NCI-H2227 treated with DMSO at 0.1 percent for 48 hours (cell line): ENCODE measurements around the gene CFAP52.
"Not testable (repeated sequence)": the region's sequence is repeated elsewhere in the genome, so short reads cannot be mapped to it uniquely, and the experiment has no call there.

Experiments used
- DNase-seq: peaks from one replicate; lab custom pipeline; 2025; lab: John Stamatoyannopoulos, UW

Gene CFAP52

DNA sequence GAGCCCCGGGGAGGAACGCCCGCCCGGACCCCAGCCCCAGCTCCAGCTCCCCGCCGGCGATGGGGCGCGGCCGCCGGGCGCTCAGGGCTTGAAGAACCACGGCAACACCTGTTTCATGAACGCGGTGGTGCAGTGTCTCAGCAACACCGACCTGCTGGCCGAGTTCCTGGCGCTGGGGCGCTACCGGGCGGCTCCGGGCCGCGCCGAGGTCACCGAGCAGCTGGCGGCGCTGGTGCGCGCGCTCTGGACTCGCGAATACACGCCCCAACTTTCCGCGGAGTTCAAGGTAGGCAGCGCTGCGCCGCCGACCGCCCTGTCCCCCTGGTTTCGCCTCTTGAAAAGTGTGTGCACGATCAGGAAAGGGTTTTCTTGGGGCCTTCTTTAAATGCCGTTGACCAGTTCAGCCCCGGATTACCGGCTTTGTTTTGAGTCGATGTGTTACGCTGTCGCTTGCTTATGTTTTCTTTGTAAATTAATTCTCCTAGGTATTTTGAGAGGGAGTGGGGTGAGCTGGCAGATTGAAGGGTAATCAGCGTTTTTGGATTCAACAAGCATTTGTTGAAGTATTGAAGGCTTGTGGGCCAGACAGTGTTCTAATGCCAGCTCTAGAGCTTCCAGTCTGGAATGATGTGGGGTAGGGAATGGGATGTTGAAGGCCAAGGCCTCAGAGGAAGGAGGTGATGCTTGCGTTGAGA is 69.6 kb downstream of the CFAP52 start:
- no peak for DNase-seq

DNA sequence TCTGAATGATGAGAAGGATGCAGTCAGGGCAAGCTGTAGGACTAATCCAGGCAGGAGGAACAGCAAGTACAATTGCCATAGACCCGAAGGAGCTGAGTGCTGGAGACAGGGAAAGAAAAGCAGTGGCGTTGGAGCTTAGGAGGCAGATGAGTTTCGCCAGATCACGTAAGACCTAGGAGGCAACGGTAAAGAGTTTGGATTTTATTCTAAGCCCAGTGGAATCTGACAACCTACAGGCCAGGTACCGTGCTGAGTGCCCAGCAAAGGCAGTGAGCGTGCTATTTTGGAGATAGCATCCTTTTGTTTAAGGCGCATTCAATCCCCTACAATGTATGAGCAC is 70.1 kb downstream of the CFAP52 start:
- no peak for DNase-seq

DNA sequence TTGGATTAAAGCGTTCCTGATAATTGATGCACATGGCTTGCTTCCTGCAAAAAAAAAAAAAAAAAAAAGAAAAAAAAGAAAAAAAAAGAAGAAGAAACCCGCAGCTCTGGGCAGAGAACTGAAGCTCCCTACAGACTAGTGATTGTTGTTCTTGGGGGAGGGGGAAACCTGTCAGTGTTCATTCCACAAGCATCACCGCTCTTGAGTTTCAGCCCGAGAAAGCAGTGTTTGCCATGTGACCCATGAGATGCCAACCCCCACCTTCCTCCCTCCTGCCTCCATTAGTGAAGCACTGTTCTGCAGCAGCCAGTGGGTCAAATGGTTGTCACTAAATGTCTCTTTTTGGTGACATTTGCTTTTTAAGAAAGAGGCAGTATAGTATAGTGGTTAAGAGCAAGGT is 70.6 kb downstream of the CFAP52 start:
- no peak for DNase-seq

DNA sequence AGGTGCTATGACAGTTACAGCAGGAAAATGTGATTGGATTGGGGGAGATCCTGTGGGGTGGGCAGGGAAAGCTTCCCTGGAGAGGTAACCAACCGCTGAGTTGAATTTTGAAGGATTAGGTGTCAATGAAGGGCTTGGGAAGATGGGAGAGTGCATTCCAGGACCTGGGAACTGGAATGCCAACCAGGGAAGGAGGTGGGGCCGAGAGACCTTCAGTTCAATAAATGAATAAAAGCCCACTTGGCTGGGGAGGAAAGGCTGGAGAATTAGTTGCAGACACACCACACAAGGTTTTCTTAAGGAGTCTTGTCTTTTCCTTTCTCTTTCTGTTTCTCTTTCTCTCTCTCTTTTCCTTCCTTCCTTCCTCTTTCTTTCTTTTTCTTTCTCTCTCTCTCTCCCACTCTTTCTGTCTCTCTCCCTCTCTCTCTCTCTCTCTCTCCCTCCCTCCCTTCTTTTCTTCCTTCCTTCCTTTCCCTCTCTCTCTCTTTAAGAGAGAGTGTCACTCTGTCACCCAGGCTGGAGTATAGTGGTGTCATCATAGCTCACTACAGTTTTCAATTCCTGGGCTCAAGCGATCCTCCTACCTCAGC is 72.2 kb downstream of the CFAP52 start:
- no peak for DNase-seq

DNA sequence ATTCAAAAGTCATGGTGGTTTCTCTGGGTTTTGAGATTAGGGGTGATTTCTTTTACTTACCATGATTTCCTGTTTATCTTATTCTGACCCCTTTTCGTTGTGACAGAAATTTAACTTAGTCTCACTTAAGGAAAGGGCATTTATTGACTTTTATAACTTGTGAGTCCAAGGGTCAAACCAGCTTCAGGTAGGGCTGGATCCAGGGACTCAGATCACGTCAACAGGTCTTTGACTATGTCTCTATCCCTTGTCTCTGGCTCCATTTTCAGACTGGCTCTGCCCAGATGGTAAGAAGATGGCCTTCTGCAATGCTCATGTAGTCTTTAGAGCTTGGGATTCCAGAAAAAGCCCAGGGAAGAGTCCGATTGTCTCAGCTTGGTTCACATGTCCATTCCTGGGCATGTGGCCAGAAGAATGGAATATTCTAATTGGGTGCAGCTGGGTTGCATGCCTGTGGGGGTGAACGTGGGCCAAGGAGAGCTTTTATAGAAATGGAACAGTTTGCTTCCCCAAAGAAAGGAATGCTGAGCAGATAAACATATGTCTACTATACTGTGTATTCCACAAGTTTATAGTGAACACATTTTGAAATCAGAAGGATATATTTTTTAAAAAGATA is 82.3 kb downstream of the CFAP52 start:
- DNase-seq: no peak

DNA sequence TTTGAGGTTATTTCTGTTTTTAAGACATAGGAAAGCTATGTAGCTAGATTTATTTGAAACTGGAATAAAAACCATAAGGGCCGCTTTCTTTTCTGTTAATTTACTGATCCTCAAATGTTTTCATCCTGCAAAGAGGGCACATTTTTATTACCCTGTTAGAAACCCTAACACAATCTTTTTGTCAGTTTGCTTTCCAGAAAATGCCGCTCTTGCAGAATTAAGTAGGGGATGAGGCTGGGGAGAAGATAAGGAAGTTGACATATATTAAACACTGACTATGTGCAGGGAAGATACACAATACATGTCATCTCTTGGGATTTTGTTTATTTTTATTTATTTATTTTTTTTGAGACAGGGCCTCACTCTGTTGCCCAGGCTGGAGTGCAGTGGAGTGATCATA is 84.6 kb downstream of the CFAP52 start:
- no peak for DNase-seq

DNA sequence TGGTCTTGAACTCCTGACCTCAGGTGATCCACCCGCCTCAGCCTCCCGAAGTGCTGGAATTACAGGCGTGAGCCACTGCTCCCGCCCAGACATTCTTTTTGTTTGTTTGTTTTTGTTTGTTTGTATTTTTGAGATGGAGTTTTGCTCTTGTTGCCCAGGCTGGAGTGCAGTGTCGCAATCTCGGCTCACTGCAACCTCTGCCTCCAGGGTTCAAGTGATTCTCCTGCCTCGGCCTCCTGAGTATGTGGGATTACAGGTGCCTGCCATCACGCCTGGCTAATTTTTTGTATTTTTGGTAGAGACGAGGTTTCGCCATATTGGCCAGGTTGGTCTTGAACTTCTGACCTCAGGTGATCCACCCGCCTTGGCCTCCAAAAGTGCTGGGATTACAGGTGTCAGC is 87.1 kb downstream of the CFAP52 start:
- DNase-seq: not testable (repeated sequence)

DNA sequence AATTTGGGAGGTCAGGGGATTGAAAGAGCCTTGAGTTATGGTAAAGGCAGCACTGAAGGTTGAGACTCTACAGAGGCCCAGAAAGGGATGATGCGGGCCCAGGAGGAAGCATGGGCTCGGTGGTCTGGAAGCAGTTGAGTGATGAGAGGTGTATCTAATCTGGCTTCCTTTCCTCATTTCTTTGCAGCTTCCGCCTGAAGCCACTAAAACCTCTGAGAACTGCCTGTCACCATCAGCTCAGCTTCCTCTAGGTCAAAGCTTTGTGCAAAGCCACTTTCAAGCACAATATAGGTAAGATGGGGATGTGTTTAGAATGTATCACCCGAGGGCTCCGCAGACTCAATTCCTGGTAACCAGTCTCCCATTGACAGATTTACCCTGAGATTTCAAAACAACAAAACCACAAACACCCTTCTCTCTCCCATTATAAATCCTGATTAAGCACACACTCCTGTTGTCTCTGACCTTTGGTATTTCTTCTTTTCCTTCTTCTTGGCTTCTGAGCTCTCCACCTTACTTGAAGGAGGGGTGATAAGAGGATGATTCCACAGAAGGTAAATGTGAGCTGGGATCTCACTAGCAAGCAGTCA is 90.1 kb downstream of the CFAP52 start:
- no peak for DNase-seq

DNA sequence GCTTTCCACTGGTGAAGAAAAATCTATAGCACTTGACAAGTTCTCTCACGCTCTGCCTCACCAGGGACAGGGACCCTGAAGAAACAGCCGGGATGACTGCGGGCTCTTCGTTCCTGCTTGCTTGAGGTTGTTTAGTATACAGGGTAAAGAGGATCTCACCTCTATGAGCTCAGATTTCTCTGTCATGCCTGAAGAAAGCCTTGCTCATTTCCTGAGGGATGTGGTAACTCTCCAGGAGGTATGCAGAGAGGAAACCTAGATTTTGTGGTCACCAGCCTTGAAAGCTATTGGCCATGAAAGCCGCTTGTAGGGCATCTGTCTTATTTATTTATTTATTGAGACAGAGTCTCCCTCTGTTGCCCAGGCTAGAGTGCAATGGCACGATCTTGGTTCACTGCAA is 92.1 kb downstream of the CFAP52 start:
- DNase-seq: no peak

DNA sequence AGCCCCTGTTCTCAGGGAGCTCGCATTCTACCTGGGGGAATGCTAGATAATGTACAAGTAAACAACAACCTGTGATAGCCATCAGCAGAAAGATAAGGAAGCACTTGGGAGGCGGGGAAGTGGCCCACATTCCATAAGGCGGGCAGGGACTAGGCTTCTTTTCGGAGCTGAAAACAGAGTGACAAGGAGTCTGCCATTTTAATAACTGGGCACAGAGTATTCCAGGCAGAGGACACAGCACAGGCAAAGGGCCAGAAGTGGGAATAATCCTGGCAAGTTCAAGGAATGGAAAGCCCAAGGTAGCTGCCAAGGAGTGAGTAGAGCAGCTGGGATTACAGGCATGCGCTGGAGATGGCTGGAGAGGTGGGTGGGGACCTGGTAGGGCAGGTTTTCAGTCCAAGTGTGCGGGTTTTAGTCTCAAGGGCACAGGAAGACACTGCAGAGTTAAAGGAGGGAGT is 93.1 kb downstream of the CFAP52 start:
- no peak for DNase-seq

DNA sequence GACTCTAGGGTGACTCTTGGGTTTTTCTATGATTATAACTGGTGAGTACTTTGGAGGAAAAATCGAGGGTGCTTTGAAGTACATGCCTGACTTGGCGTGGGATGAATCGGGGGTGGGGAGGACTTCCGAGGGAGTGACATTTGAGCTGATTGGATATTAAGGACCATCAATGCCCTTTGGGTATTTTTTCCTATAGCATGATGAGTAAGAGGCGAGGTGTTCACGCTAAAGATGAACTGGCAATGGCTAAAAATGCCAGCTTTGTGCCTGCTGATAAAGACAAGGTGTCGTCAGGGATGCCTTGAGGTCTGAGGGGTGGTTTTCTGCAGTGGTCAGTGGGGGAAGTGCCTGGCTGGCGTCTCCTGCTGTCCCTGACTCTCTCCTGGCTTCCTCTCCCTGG is 94.2 kb downstream of the CFAP52 start:
- DNase-seq: no peak

DNA sequence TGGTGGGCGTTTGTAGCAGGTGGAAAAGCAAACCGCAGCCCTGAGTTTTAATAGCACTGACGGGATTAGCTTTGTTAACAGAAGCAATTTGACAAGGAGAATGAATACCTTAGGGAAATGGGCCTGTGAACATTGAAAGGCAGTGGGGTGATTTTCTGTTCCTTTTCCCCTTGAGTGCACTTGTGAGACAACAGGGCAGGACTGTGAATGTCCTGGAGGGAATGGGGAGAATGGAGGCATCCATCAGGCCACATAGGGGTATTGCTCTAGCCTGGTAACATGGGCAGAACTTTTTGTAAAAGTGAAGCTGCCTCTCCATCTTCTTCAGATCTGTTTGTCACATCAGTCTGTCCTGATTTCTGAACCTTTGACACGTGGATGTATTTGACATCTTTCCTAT is 95.1 kb downstream of the CFAP52 start:
- DNase-seq: no peak

DNA sequence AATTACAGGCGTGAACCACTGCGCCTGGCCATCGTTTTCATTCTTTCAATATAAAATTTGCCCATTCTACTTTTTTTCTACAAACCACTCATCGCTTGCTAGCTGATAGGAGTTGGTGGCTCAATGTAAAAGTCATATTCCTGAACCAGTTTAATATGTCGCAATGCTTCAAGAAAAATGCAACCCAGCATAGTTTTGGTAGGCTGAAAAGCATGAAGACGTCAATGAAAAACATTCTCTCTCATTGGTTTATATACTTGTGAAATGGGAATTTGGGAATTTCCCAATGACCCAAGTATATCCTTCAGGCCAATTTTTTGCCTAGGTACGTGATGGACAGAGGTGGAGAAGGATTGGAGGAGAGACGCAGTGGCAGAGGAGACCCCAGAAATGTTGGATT is 95.8 kb downstream of the CFAP52 start:
- DNase-seq: no peak

DNA sequence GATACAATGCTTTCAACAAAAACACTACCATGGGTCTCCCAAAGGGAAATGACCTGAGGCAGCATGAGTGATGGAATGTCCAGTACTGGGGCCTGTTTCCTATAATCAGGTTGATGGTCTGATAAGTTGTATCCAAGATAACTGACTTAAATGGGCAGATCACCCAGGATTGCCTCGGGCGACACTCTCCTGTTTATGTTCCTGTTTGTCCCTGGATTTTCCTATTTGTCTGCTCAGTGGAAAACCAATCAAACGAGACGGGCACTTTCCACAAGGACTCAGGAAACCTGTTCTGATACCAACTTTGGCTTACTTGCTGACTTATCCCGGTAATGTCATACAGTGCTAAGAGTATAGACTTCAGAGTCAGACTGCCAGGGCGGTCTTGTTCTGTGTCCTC is 96.2 kb downstream of the CFAP52 start:
- DNase-seq: no peak

DNA sequence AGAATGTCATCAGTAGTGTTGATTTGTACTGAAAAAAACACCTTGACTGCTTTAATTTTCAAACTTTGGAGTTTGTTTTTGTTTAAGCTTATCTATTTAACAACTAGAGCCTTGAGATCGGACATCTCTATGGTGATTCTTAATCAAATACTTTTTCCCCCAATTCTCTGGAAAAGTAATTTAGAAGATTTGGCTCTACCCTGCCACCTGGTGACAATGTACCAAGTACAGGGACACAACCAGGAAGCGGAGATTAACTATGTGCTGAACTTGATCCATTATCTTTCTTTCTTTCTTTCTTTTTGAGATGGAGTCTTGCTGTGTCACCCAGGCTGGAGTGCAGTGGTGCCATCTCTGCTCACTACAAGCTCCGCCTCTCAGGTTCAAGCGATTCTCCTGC is 99.6 kb downstream of the CFAP52 start:
- no peak for DNase-seq

DNA sequence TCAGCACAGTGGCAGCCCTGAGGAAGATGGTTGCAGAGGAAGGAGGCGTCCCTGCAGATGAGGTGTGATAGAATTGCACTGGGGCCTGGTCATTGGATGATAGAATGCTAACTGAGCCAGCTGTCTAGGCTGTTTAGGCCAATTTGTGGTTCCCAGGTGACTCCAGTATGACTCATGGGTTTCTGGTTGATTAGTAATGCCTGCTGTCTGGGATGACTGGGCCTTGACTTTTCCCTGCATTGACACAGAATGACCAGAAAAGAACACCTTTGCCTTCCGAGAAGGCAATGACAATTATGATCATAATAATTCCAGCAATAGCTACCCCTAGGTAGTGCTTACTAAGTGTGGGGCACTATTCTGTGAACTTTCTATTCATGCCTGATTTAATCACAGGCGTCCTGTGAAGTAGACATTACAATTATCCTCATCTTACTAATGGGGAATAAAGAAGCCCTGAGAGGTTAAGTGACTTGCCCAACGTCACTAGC is 100.4 kb downstream of the CFAP52 start:
- no peak for DNase-seq

DNA sequence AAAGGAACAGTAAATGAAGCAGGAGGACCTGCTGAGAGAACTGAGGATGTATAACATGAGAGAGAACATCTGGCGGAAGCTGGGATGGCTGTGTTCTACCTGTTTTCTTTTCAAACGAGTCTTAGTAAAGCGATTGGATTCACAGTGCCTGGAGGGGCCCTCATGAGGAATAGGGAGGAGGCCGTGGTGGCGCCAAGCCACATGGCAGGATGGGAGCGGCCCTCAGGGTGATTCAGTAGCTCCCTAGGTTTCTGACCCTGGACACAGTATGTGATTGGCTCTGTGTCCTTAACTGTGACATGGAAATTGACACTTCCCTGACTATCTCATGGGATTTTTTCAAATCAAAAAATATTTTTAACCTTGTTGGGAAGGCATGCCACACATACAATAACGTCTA is 101.0 kb downstream of the CFAP52 start:
- no peak for DNase-seq

DNA sequence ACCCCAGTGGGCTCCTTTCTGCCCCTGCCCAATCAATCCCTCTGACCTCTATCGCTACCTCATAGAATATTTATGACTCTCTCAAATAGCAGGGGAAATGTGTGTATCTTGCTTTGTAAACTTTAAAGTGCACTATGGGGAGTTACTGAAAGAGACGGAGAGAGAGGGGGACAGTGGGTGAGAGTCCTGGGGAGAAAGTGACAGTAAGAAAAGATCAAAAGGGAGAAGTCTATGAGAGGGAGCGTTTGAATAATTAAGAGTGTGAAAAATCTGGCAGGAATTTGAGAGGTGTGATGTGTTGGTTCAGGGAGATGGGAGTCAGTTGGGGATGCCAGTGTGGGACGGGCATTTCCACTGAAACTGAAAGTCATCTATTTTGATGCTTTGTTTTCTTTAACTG is 101.5 kb downstream of the CFAP52 start:
- no peak for DNase-seq

DNA sequence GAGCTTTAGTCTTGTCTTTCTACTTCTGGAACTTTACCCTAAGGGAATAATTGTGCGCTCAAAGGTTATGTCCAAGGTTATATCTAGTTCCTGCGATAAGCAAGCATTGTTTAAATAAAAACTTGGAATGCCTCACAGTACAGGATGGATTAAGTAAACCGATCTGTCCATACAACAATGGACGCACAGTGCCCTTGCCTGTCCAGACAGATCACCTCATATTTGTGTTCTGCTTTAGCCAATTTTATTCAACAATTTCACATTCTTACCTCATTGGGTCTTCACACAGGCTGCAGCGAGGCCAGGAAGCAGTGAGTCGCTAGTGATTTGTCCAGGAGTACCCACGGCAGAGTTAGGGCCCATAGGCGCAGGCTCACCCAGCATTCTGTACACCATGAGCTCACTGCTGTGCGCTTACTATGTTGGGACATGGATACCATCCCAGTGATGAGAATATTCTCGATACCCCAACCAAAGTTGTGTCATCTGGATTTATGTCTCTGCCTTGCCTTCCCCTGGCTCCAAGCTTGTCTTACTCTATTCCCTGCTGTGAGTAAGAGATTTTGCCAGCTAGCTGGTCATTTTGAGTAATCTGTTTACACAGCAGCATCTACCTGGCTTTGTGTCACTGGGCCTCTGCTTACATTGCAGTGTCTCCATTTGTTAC is 108.6 kb downstream of the CFAP52 start:
- no peak for DNase-seq
